Measurements from ENCODE around the gene ELOVL6.

- TF ChIP-seq CTCF (IDR thresholded peaks at IDR 0.05; ENCODE audit: insufficient read depth, low read depth, low read length) = no peak
- TF ChIP-seq EZH2 (IDR thresholded peaks at IDR 0.05; ENCODE audit: insufficient read depth, low read length) = no peak
Measured at GRCh38 chr4:110091434-110092140, 106.8 kb downstream of the ELOVL6 start.
